ENCODE measurements around the gene UNC13D.
"Not testable (repeated sequence)": the region's sequence is repeated elsewhere in the genome, so short reads cannot be mapped to it uniquely, and the experiment has no call there.

The UNC13D gene

DNA sequence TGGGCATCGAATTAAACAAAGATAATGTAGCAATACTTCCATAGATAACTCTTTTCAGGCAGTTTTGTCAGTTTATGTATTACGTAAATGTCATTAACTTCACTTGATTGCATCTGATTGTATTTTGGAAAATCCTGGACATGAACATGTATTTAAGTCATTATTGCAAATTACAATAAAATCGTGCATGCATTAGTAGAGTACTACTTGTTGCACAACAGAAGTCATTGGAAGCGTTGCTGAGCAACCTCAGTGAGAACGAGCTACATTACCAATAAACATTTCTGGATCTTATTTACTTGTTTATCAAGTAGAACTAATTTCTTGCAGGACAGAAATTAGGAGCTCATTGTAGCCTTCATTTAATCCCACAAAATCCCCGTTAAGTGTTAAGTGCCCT is 53.0 kb downstream of the UNC13D start:
- no peak for DNase-seq

DNA sequence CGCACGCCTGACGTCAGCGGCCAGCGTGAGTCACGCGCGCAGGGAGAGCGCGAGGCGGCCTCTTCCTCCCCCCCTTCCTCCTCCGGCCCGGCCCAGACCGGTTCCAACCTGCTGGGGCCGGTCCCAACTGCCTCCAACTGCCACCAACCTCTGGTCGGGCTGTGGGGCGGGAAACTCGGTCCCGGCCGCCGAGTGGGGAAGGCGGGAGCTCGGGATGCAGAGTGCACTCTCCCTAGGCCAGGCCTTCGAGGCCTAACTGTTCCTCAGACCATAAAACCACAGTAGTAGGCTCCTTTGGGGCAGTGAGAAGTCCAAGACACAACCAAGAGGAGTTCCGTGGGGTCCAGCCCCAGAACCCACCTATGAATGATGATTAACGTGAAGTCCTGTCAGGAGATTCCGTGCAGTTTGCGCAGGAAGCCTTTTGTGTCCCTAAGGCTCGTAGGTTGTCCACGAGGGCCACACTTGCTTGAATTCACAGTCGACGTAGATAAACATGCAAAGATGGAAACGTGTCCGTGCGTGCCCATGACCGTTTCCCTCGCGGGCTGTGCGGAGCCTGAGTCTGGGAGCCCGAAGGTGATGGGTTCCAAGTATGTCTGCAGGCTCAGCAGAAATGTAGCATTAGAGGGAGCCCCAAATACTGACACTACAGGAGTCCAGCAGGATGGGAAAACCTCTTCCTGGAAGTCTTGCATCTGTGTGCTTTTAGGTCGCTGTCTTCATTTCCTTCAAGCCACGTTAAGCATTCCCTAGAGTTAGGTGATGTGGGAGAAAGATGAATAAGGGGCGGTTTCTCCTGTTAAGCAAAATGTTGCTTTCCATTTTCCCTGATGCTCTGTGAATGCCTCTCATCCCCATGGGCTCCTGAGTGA is 59.0 kb downstream of the UNC13D start:
- DNase-seq = peak; percentile 93

DNA sequence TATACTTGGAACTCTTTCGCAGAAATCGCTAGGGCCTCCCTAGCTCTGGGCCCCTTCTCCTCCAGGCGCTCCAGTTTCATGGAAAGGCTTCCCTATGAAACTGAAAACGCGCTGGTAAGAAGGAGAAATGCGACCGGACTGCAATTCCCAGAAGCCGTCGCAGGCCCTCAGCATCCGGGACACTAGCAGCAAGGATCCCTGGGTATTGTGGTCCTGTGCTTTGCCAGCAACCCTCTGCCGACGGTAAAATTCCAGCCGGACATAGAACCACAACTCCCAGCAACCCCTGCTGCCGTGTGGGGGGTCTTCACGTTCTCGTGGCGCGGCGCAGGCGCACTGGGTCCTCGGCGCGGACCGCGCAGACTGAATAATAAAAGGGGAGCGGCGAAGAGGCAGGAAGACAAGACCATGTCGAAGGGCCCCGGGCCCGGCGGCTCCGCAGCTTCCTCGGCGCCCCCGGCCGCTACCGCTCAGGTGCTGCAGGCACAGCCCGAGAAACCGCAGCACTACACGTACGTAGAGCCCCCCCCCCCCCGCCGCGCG is 59.7 kb downstream of the UNC13D start, which contains the start of gene UNK:
UNK (plus strand) TSS at position 334 of the 543 bp plus-strand sequence; CDS start at position 409, 75 bp downstream.
- peak; percentile 98 for DNase-seq

DNA sequence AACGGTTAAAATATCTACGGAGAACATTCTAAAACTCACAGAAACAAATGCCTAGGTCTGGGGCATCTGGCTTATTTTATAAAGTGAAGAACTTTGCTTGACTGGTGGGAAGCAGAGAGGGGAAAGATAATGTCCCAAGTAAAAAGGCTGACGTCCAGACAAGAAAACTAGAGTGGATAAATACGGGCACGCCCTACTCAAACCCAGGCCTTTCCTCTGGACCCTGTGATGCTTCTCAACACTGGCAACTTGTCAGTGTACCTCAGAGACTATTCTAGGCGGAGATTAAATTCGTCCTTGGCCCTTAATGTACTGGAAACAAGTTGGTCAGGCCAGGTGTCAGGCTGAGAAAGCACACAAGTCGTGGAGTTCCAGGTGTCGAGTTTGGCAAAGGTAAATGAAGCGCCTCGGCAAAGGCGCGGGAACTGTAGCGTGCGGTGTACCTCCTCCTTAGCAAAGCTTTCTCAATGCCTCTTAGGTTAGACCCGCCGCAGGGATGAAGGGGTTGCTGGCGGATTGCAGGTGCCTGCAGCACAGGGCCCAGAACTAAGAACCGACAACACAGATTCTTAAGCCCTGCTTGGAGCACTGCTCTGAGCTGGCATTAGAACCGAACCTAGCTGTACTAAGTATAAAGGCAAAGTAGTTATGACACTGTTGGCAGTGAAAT is 60.3 kb downstream of the UNC13D start:
- no peak for DNase-seq

DNA sequence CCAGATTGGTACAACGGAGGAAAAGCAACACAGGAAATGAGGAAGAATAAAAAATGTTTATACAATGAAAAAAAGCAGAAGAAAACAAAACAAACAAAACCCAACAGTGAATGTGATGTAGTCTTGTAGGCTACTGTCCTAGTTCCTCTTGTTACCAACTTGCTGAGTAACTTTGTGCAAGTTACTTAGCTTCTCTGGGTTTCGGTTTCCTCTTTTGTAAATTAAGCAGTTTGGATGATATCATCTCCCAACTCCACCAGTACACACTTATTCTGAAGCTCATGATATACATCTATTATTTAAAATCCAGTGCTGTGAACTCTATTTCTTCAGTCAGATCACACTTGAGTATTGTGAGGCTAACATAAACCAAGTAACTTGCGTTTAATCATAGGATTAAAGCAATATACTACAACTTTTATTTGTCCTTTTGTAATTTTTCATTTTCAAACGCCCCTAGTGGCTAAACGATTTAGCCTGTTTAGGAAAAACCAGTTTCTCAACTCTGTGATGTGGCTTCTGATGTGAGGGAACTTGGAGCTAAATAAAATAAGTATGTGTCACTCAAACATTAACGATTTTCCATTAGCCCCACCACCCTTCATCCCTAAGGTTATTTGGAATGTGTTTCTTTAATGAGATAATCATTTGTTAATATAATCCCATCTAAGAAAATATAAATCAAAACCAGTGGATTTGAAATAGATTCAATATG is 61.0 kb downstream of the UNC13D start:
- peak; percentile 62 for DNase-seq

DNA sequence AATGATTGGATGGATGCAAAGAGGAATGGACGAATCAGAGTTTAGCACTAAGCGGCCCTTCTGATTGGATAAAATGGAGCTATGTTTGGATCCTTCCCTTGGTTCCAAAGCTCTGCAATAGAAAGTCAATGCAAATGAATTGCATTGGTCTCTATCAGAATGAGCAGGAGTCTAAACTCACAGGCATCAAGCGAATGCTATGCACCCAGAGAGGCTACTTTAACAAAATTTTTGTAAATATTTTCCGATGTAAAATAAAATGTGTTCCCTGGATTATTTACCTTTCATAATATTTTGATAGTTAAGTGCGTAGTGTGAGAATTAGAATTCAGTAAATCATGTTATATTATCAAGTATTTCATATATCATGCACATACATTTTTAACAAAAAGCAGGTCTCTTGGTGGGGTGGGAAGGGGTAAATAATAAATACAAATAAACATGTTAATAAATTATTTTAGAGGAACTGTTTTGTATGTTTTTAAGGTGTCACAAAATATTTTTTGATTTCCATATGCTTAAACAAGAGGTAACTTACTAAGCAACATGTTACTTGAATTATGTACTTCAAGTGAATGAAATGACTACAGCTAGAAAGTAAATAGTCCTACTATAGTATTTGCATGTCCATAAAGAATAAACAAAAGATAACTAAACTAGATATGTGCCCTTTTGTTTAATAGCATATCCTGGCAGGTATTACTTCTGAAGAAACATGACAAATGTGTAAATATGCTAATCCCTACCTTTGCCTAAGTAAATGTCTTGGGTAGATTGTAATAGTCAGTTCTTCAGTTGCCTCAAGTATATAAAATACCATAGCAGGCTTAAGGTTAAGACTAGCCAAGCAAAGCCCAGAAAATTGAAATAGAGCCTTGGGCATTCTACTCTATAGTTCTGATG is 64.0 kb downstream of the UNC13D start:
- no peak for DNase-seq

DNA sequence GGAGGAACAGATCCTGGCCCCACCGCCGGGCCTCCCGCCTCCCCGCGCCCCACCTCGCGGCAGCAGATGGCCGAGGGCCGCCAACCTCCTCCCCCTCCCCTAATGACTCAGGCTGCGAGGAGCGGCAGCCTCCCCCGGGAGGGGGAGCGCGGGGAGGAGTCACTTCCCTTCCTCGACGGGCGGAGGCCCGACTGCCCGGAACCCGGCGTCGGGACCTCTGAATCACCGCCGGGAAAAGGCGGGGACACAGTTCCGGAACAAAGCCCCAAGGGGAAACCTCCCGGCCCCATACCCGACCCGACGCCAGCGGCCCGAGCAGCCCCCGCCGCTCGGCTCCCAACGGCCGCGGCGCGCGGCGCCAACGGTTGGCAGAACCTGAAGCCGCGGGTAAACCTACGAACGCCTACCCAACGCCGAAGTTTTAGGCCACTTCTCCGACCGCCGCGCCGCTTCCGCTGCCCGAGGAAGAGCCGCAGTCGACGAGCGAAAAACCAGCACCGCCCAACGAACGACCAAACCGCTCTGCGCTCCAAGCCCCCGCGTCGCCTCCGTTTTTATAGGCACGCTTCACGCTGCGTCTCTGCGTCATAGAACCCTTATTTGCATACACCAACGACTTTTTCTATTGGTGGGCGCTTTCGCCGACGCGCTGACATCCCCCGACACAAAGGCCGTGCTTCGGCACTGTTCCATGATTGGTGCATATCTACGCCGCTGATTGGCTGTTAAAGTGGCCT is 64.8 kb downstream of the UNC13D start:
- DNase-seq = peak; percentile 99

DNA sequence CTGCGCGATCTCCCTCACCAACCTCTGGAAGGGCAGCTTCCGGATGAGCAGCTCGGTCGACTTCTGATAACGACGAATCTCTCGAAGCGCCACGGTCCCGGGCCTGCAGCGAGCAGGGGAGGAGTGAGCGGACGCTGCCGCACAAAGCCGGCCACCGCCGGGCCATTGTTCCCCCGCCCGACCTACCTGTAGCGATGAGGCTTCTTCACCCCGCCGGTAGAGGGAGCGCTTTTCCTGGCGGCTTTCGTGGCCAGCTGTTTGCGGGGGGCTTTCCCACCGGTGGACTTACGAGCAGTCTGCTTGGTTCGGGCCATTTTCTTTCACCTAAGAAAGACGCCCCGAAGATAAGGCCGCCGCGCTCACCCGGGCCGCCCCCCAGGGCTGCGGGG is 65.3 kb downstream of the UNC13D start:
- peak; percentile 59 for DNase-seq

DNA sequence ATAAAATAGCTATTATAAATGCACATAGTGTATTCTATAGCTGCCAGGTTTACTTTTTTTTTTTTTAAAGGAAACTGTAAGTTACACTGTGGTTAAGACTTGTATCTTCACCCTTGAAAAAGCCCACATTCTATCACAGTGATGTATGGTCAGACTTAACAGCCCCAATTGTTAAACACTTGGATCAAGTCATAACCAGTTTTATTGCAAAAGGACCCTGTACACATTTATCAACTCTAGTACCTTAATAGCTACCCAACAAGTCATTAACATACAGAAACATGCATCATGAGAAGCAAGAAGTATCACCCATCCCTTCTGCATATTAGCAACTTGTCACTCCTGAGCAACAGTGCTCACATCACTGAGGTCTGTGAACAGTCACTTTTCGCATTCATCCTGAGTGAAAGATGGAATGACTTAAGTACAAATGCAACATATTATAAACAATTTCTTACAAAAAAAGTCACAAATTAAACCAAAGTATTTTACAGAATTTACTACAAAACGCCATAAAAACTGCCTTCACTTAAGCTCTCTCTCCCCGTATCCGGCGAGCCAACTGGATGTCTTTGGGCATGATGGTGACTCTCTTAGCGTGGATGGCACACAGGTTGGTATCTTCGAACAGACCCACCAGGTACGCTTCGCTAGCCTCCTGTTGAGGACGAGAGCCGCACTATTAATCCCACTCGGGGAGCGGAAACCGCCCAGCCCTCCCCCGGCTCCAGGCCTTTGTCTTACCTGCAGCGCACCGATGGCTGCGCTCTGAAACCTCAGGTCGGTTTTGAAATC is 65.9 kb downstream of the UNC13D start:
- DNase-seq = not testable (repeated sequence)

DNA sequence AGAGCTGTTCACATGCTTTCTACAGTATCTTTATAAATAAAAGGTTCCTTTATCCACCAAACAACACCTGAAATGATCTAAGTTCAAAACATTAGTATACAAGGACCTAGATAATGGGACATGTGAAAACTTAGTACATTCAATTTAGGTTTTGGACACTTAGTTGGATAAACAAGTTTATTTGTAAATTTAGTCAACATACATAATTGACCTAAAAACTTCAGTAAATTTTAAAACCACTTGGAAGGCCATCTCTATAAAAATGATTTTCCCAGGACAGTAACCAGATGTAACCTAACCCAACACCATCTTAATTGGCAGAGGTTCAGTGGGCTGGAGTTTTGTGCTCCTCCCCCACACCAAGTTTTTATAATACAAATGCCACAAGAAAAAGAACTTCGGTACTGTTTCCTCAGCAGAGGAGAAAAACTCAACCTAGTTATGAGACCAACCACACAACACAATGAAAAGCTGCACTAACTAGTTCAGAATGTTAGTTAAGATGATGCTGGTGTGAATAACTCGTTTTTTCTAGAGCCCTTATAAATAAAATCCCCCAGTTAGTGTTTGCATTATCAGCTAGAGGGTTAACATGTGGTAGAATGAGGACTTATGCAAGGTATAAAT is 66.8 kb downstream of the UNC13D start:
- no peak for DNase-seq

All from COR-L47 (cell line).